ENCODE measurements around the gene GPX7. TPM values are rescaled to one million over a fixed set of nuclear protein-coding genes. Genes with fewer than 3 reads are reported as not detected.
A peak's percentile ranks its signal among the peaks of the same experiment; 100 is the strongest.

Gene GPX7
- total RNA-seq, 2 donors from 2014 or later = 22.7 to 26.3 TPM

DNA sequence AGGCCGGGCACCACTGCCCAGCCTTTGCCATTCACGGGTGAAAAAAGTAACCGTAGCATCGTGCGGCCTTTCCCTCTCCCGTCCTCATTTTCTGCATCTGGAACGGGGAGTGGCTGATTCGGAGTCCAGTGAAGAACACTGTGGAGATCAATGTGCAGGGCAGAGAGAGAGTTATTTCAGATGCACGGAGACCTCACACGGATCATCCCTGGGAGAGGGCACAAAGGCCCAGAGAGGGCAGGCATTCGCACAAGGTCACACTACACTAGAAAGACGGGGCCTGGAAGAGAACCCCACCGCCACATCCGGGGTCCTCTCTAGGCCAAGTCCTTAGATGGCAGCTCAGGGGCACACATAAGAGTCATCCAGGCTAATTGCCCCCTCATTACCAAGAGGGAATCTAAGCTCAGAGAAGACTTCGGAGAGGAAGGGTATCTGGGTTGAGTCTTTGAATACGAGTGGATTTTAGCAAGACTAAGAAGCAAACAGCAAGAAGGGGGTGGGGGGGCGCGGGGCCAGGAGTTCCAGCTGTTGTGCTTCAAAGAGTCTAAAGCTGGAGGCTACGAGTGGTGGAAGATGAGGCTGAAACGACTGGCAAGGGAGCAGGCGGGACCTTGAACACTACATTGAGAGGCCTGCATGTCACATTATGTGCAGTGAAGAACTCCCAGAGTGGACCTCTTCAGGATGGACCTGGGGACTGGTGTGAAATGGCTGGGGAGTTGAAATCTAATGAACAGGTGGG is 857 bp downstream of the GPX7 start:
- Histone ChIP-seq H3K4me3 (peak overlapping the region; percentile 47 to 51), H3K4me1 (replicated peaks) (peaks cover 8% of the 10 kb centered on the region), H3K27me3 (replicated peaks; ENCODE audit: insufficient read depth) (no peaks in the 10 kb centered on the region), H3K36me3 (no peaks in the 10 kb centered on the region), H3K9me3 (no peaks in the 10 kb centered on the region), H3K27ac (peak overlapping the region; percentile 70 to 79)
- 33% methylated on average over 21 of the region's 21 CpGs for WGBS
- DNase-seq (ENCODE audit: low spot score) = no peak
- intact Hi-C loops (cut with DNase I) = loop anchor here (10.0 kb wide), 1 partner anchor 48 kb away; the partner anchor contains the start of gene TUT4
- TF ChIP-seq, protein P1, sequence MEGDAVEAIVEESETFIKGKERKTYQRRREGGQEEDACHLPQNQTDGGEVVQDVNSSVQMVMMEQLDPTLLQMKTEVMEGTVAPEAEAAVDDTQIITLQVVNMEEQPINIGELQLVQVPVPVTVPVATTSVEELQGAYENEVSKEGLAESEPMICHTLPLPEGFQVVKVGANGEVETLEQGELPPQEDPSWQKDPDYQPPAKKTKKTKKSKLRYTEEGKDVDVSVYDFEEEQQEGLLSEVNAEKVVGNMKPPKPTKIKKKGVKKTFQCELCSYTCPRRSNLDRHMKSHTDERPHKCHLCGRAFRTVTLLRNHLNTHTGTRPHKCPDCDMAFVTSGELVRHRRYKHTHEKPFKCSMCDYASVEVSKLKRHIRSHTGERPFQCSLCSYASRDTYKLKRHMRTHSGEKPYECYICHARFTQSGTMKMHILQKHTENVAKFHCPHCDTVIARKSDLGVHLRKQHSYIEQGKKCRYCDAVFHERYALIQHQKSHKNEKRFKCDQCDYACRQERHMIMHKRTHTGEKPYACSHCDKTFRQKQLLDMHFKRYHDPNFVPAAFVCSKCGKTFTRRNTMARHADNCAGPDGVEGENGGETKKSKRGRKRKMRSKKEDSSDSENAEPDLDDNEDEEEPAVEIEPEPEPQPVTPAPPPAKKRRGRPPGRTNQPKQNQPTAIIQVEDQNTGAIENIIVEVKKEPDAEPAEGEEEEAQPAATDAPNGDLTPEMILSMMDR (IDR thresholded peaks at IDR 0.05) = no peak
- TF ChIP-seq POLR2AphosphoS5 (IDR thresholded peaks at IDR 0.05) (no peak), POLR2A (IDR thresholded peaks at IDR 0.05) (no peak)

DNA sequence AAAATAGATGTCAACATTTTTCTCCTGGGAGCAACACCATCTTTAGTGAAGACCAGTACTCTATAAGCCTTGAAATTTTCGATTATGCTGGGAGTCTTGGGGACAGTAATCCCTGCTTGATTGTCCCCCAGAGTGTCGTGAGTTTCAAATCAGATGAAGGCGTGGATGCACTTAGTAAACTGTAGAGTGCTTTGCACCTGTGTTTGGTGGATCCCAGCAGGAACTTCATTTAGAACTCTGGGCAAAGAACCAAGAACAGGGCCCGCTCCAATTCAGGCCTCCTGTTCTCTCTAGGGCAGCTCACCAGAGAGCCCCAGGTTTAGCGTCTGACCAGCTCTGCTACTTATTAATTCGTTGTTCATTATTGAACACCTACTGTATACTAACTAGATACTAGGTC is 1.5 kb downstream of the GPX7 start:
- no peak overlapping the region for H3K4me3 ChIP-seq
- WGBS = 74% methylated on average over 6 of the region's 6 CpGs
- TF ChIP-seq, protein P1 (IDR thresholded peaks at IDR 0.05) = no peak
- TF ChIP-seq POLR2AphosphoS5 (IDR thresholded peaks at IDR 0.05) (no peak), POLR2A (IDR thresholded peaks at IDR 0.05) (no peak)
- H3K27ac ChIP-seq = no peak overlapping the region
- no peaks in the 10 kb centered on the region for H3K9me3 ChIP-seq
- H3K4me1 ChIP-seq (replicated peaks) = peaks cover 8% of the 10 kb centered on the region
- DNase-seq (ENCODE audit: low spot score) = no peak
- no peaks in the 10 kb centered on the region for H3K27me3 ChIP-seq (replicated peaks; ENCODE audit: insufficient read depth)
- intact Hi-C loops (cut with DNase I) = loop anchor here (10.0 kb wide), 1 partner anchor 49 kb away; the partner anchor contains the start of gene TUT4
- H3K36me3 ChIP-seq = no peaks in the 10 kb centered on the region

DNA sequence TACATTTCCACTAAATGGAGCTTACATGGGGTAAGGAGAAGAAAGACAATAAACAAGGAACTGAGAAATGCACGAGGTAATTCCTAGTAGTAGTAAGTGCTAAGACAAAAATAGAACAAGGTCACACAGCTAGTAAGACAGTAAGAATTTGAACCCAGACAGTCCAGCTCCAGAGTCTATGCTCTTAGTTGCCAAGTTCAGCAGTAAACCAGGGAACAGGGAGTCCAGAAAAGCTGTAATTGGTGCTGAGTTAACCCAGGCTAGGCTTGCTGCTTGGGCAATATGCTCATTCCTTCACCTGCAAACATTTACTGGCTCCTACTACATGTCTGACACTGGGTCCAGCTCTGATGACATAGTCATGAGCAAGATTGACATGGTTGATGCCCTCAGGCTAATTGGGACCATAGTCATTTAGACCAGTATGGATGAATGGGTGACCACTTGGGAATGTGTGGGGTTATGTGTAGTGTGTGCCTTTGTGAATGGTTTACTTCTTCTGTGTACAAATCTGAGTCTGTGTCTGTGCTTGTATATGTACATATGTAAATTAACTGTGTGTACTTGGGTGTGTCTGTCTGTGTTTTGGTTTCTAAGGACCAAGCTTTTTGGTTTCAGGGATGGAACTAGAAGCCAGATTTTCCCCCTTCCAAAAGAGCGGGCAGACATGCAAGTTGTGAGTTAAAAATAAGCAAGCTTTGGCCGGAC is 2.0 kb downstream of the GPX7 start:
- intact Hi-C loops (cut with DNase I) = loop anchor here (10.0 kb wide), 1 partner anchor 49 kb away; the partner anchor contains the start of gene TUT4
- Histone ChIP-seq H3K27me3 (replicated peaks; ENCODE audit: insufficient read depth) (no peaks in the 10 kb centered on the region), H3K4me1 (replicated peaks) (peaks cover 8% of the 10 kb centered on the region), H3K27ac (no peak overlapping the region), H3K9me3 (no peaks in the 10 kb centered on the region), H3K4me3 (no peak overlapping the region), H3K36me3 (no peaks in the 10 kb centered on the region)
- no peak for DNase-seq (ENCODE audit: low spot score)
- TF ChIP-seq POLR2A (IDR thresholded peaks at IDR 0.05) (no peak), POLR2AphosphoS5 (IDR thresholded peaks at IDR 0.05) (no peak)
- TF ChIP-seq, protein P1 (IDR thresholded peaks at IDR 0.05) = no peak
- whole genome bisulfite sequencing = 31% methylated on average over 3 of the region's 3 CpGs

DNA sequence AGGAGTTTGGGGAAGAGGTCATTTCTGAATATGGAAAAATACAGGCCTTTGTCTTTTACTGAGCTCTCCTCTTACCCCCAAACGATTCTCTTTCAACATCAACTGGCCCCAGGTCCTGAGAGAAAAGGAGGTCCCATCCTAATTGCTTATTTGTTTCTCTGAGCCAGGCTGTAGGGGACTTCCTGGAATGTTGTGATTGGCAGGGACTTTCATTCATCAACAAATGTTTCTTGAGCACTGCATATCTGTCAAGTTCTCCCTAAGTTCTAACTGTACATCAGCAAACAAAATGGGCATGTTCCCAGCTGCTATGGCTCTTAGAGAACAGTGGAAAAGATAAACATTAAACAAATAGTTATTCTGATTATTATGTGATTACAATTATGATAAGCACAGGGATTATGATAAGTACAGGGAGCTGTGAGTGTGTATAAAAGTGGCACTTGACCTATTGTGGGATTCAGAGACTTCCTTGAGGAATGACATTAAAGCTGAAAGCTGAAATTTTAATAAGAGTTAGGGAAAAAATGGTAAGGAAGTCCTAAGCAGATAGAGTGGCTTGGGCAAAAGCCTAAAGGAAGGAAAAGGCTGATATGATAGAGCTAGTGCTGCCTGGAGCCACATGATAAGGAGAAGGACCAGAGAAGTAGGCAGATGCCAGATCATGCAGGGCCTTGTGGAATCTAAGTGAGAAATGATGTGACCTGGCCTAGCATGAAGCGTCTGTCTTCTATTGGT is 11.6 kb downstream of the GPX7 start:
- H3K27ac ChIP-seq = no peak overlapping the region
- intact Hi-C loops (cut with DNase I) = no loop called here
- no peak overlapping the region for H3K4me3 ChIP-seq
- DNase-seq (ENCODE audit: low spot score) = no peak
- no peaks in the 10 kb centered on the region for H3K4me1 ChIP-seq (replicated peaks)
- TF ChIP-seq POLR2A (IDR thresholded peaks at IDR 0.05) (no peak), POLR2AphosphoS5 (IDR thresholded peaks at IDR 0.05) (no peak)
- TF ChIP-seq, protein P1 (IDR thresholded peaks at IDR 0.05) = no peak
- no peaks in the 10 kb centered on the region for H3K27me3 ChIP-seq (replicated peaks; ENCODE audit: insufficient read depth)
- no peaks in the 10 kb centered on the region for H3K9me3 ChIP-seq
- no peaks in the 10 kb centered on the region for H3K36me3 ChIP-seq
- 52% methylated on average over 2 of the region's 2 CpGs for WGBS

All from prostate gland (tissue), 2 donors.